ENCODE measurements around the gene SNX17. TPM values are rescaled to one million over a fixed set of nuclear protein-coding genes. Genes with fewer than 3 reads are reported as not detected.

The SNX17 gene
- total RNA-seq, 5 donors from 2014 or later (not counting 1 experiment from before 2014, with no cell fraction given), result 77.9 to 130 (median 121) TPM

DNA sequence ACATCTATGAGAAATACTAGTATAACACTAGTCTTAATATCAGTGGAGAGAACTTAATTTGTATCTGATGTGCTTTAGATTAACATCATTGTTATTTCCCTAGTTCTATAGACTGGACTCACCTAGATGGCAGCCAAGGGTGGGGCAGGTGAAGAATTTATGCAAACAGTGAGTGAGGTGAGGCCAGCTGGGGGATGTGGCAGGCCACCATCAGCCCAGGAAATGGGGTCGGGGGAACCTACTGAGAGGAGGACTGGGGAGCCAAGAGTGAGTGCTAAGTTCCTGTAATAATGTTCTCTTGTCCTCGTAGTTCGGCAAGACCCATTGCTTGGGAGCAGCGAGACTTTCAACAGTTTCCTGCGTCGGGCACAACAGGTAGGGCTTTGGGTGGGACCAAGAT is 2.5 kb downstream of the SNX17 start:
- 86% methylated on average over 5 of the region's 6 CpGs for WGBS (ENCODE audit: insufficient coverage)
- Mint-ChIP-seq H3K4me1 (peaks cover 45 to 57% (median 54%) of the 10 kb centered on the region in 3 donors), H3K4me3 (peak overlapping the region; percentile 10 to 58 (median 40)), H3K36me3 (peaks cover 51% of the 10 kb centered on the region), H3K27ac (peak overlapping the region; percentile 11 to 42), H3K27me3 (no peaks in the 10 kb centered on the region), H3K9me3 (no peaks in the 10 kb centered on the region)
- DNase-seq, result no peak
- no peak overlapping the region for H3K27ac ChIP-seq (ENCODE audit: low read length)
- peaks cover 21 to 64% of the 10 kb centered on the region in 2 donors for H3K36me3 ChIP-seq (ENCODE audit: control insufficient read depth in 2 of 2, extremely low read depth in 1 of 2, insufficient read depth in 1 of 2, low read length in 1 of 2)
- no peaks in the 10 kb centered on the region for H3K27me3 ChIP-seq (replicated peaks in 1 of 2; ENCODE audit: control insufficient read depth in 2 of 2, extremely low read depth in 1 of 2, insufficient read depth in 2 of 2, low read length in 1 of 2)
- H3K4me1 ChIP-seq (ENCODE audit: control insufficient read depth in 1 of 2, extremely low read depth in 1 of 2, insufficient read depth in 2 of 2, low read length in 2 of 2), result peaks cover 20 to 41% of the 10 kb centered on the region in 2 experiments
- CTCF ChIA-PET, result no interaction called here
- POLR2A ChIA-PET, result interaction anchor here (0.5 to 0.6 kb wide), 3 partner anchors 13 to 340 kb away, joined by 3 to 15 read pairs (median 4); no protein-coding TSS in a partner anchor
- no peak overlapping the region for H3K4me3 ChIP-seq (ENCODE audit: control insufficient read depth in 1 of 2, extremely low read depth in 1 of 2, low read length in 1 of 2)
- no peaks in the 10 kb centered on the region for H3K9me3 ChIP-seq
- no peak for ATAC-seq (replicated peaks in 1 of 4)

DNA sequence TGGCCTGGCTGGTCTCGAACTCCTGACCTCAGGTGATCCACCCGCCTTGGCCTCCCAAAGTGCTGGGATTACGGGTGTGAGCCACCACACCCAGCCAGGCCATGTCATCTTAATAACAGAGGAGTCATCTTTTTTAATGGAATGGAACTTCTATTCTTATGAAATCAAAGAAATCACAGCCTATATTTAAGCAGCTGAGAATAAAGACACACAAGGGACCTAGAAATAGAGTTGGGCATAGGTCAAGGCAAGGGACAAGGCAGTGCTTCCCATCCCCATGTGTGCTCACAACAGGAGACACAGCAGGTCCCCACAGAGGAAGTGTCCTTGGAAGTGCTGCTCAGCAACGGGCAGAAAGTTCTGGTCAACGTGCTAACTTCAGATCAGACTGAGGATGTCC is 3.2 kb downstream of the SNX17 start:
- Histone ChIP-seq H3K4me3 (ENCODE audit: control insufficient read depth in 1 of 2, extremely low read depth in 1 of 2, low read length in 1 of 2) (no peak overlapping the region), H3K27me3 (replicated peaks in 1 of 2; ENCODE audit: control insufficient read depth in 2 of 2, extremely low read depth in 1 of 2, insufficient read depth in 2 of 2, low read length in 1 of 2) (no peaks in the 10 kb centered on the region), H3K9me3 (no peaks in the 10 kb centered on the region), H3K27ac (ENCODE audit: low read length) (no peak overlapping the region), H3K36me3 (ENCODE audit: control insufficient read depth in 2 of 2, extremely low read depth in 1 of 2, insufficient read depth in 1 of 2, low read length in 1 of 2) (peaks cover 24 to 60% of the 10 kb centered on the region in 2 donors), H3K4me1 (ENCODE audit: control insufficient read depth in 1 of 2, extremely low read depth in 1 of 2, insufficient read depth in 2 of 2, low read length in 2 of 2) (peaks cover 20 to 39% of the 10 kb centered on the region in 2 experiments)
- DNase-seq (no peak), ATAC-seq (replicated peaks in 1 of 4) (no peak)
- Mint-ChIP-seq H3K4me1 (peaks cover 41 to 54% (median 49%) of the 10 kb centered on the region in 3 donors), H3K27ac (no peak overlapping the region), H3K9me3 (no peaks in the 10 kb centered on the region), H3K27me3 (no peaks in the 10 kb centered on the region), H3K4me3 (peak overlapping the region in 1 of 3 donors; percentile 28), H3K36me3 (peaks cover 49% of the 10 kb centered on the region)
- ChIA-PET POLR2A (interaction anchor here in 1 of 2 donors (0.7 kb wide), 1 partner anchor 30 kb away, joined by 3 read pairs; no protein-coding TSS in a partner anchor), CTCF (no interaction called here)
- 100% methylated on average over 3 of the region's 5 CpGs for WGBS (ENCODE audit: insufficient coverage)

DNA sequence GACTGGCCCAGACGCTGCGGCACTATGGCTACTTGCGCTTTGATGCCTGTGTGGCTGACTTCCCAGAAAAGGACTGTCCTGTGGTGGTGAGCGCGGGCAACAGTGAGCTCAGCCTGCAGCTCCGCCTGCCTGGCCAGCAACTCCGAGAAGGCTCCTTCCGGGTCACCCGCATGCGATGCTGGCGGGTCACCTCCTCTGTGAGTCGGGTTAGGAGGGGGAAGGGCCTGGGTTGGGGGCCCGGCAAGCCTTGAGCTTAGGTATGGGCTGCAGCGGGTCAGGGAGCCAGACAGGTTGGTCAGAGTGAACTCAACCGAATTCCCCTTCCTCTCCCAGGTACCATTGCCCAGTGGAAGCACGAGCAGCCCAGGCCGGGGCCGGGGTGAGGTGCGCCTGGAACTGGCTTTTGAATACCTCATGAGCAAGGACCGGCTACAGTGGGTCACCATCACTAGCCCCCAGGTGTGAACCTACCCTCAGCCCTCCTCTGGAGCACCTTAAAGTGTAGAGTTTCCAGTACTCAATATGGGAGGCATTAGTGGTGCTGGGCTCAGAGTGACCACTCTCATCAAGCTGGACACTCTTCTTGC is 5.2 kb downstream of the SNX17 start:
- Histone ChIP-seq H3K4me1 (ENCODE audit: control insufficient read depth in 1 of 2, extremely low read depth in 1 of 2, insufficient read depth in 2 of 2, low read length in 2 of 2) (peaks cover 19 to 35% of the 10 kb centered on the region in 2 experiments), H3K9me3 (no peaks in the 10 kb centered on the region), H3K27ac (ENCODE audit: low read length) (no peak overlapping the region), H3K4me3 (ENCODE audit: control insufficient read depth in 1 of 2, extremely low read depth in 1 of 2, low read length in 1 of 2) (no peak overlapping the region), H3K36me3 (ENCODE audit: control insufficient read depth in 2 of 2, extremely low read depth in 1 of 2, insufficient read depth in 1 of 2, low read length in 1 of 2) (peaks cover 24 to 59% of the 10 kb centered on the region in 2 donors), H3K27me3 (replicated peaks in 1 of 2; ENCODE audit: control insufficient read depth in 2 of 2, extremely low read depth in 1 of 2, insufficient read depth in 2 of 2, low read length in 1 of 2) (no peaks in the 10 kb centered on the region)
- peaks cover 41% of the 10 kb centered on the region for H3K36me3 Mint-ChIP-seq
- CTCF ChIA-PET, result no interaction called here
- H3K4me3 Mint-ChIP-seq, result no peak overlapping the region
- POLR2A ChIA-PET, result no interaction called here
- 97% methylated on average over 13 of the region's 20 CpGs for WGBS (ENCODE audit: insufficient coverage)
- ATAC-seq (replicated peaks in 1 of 4), result no peak
- H3K27me3 Mint-ChIP-seq, result no peaks in the 10 kb centered on the region
- no peak for DNase-seq
- peaks cover 43 to 52% (median 50%) of the 10 kb centered on the region in 3 donors for H3K4me1 Mint-ChIP-seq
- H3K27ac Mint-ChIP-seq, result no peak overlapping the region
- H3K9me3 Mint-ChIP-seq, result no peaks in the 10 kb centered on the region

DNA sequence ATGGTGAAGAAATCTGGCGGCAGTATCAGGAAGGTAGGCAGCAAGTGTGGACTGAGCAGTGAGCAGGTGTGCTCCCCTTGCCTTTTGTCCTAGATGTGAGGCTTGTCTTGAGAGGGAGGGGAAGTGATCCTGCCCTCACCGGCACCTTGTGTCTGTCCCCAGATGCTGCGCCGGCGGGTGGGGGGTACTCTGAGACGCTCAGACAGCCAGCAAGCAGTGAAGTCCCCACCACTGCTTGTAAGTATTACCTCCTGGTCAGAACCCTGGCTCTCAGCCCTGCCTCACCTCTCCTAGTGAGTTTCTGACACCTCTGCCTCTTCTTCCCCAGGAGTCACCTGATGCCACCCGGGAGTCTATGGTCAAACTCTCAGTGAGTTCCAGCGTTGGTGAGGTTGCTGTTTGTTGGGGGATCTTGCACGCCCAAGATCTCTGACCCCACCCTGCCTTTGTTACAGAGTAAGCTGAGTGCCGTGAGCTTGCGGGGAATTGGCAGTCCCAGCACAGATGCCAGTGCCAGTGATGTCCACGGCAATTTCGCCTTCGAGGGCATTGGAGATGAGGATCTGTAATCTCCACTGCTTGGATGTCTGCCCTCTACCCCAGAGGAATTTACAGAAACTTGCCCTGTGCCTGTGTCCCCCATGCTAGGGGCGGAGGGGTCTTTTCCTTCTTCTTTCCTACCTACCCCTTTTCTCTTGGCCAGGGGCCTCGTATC is 5.9 kb downstream of the SNX17 start:
- POLR2A ChIA-PET, result no interaction called here
- 95% methylated on average over 9 of the region's 16 CpGs for WGBS (ENCODE audit: insufficient coverage)
- Histone ChIP-seq H3K9me3 (no peaks in the 10 kb centered on the region), H3K36me3 (ENCODE audit: control insufficient read depth in 2 of 2, extremely low read depth in 1 of 2, insufficient read depth in 1 of 2, low read length in 1 of 2) (peaks cover 25 to 59% of the 10 kb centered on the region in 2 donors), H3K4me3 (ENCODE audit: control insufficient read depth in 1 of 2, extremely low read depth in 1 of 2, low read length in 1 of 2) (no peak overlapping the region), H3K27ac (ENCODE audit: low read length) (no peak overlapping the region), H3K4me1 (ENCODE audit: control insufficient read depth in 1 of 2, extremely low read depth in 1 of 2, insufficient read depth in 2 of 2, low read length in 2 of 2) (peaks cover 17 to 38% of the 10 kb centered on the region in 2 experiments), H3K27me3 (replicated peaks in 1 of 2; ENCODE audit: control insufficient read depth in 2 of 2, extremely low read depth in 1 of 2, insufficient read depth in 2 of 2, low read length in 1 of 2) (no peaks in the 10 kb centered on the region)
- no peak for DNase-seq
- CTCF ChIA-PET, result no interaction called here
- no peaks in the 10 kb centered on the region for H3K27me3 Mint-ChIP-seq
- peaks cover 46 to 54% (median 54%) of the 10 kb centered on the region in 3 donors for H3K4me1 Mint-ChIP-seq
- no peak overlapping the region for H3K27ac Mint-ChIP-seq
- ATAC-seq (replicated peaks in 1 of 4), result no peak
- H3K36me3 Mint-ChIP-seq, result peaks cover 39% of the 10 kb centered on the region
- no peaks in the 10 kb centered on the region for H3K9me3 Mint-ChIP-seq
- H3K4me3 Mint-ChIP-seq, result no peak overlapping the region

DNA sequence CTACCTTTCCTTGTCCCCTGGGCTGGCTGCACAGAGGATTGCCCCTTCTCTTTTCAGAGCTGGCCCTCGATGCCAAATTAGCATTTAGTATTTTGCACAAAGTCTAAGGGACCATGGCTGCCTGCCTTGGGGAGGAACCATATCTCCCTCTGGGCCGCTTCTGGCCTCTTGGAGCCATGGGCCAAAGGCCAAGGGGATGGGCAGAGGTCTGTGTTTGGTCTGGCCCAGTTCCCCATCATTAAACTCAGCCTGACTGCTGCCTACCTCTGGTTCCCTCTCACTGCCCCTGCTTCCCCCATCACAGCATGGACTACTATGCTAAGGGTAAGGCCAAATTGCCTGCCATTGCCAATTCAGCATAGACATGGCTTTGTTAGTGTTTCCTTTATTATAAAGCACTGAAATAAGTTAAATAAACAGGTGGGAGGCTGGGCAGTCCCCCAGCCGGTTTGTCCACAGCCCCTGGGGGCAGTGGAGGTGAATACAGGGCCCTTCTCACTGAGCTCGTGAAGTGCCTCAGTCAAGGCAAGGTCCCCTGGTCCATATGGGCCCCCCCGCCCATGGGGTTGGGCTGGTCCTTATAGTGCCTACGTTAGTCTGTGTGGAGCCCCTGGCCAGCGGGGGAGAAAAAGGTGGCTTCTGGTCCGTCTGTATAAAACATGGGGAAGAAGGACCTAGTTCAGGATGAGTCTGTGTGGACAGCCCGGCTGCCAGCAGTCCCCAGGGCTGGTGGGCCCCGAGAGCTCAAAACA is 6.6 kb downstream of the SNX17 start:
- no peak for ATAC-seq (replicated peaks in 1 of 4)
- no peak overlapping the region for H3K4me3 Mint-ChIP-seq

DNA sequence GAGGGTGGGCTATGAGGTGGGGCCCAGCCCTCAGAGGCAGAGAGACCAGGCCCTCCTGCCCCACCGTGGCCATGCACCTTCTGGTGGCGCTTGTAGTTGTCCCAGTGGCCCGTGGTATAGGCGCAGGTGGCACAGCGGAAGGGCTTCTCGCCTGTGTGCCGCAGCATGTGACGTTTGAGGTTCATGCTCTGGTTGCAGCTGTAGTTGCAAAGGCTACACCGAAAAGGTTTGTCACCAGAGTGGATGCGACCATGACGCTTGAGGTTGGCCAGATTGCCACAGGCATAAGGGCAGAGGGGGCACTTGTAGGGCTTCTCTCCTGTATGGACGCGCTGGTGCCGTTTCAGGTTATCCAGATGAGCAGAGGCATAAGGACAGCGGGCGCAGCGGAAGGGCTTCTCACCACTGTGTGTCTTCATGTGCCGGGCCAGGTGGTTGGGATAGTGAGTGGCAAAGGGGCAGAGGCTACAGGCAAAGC is 7.2 kb downstream of the SNX17 start:
- DNase-seq, result no peak
- peaks cover 39% of the 10 kb centered on the region for H3K36me3 Mint-ChIP-seq

More for the DNA sequence above, 6.6 kb downstream of the SNX17 start:
- 100% methylated on average over 7 of the region's 10 CpGs for WGBS (ENCODE audit: insufficient coverage)
- no peaks in the 10 kb centered on the region for H3K9me3 Mint-ChIP-seq
- peak overlapping the region in 1 of 2 donors; percentile 11 for H3K27ac Mint-ChIP-seq
- peaks cover 43 to 50% (median 50%) of the 10 kb centered on the region in 3 donors for H3K4me1 Mint-ChIP-seq
- Histone ChIP-seq H3K36me3 (ENCODE audit: control insufficient read depth in 2 of 2, extremely low read depth in 1 of 2, insufficient read depth in 1 of 2, low read length in 1 of 2) (peaks cover 29 to 59% of the 10 kb centered on the region in 2 donors), H3K4me3 (ENCODE audit: control insufficient read depth in 1 of 2, extremely low read depth in 1 of 2, low read length in 1 of 2) (no peak overlapping the region), H3K4me1 (ENCODE audit: control insufficient read depth in 1 of 2, extremely low read depth in 1 of 2, insufficient read depth in 2 of 2, low read length in 2 of 2) (peaks cover 13 to 32% of the 10 kb centered on the region in 2 experiments), H3K9me3 (no peaks in the 10 kb centered on the region), H3K27ac (ENCODE audit: low read length) (no peak overlapping the region), H3K27me3 (replicated peaks in 1 of 2; ENCODE audit: control insufficient read depth in 2 of 2, extremely low read depth in 1 of 2, insufficient read depth in 2 of 2, low read length in 1 of 2) (no peaks in the 10 kb centered on the region)
- no peaks in the 10 kb centered on the region for H3K27me3 Mint-ChIP-seq
- CTCF ChIA-PET, result no interaction called here
- H3K36me3 Mint-ChIP-seq, result peaks cover 40% of the 10 kb centered on the region
- no peak for DNase-seq
- POLR2A ChIA-PET, result no interaction called here

More for the DNA sequence above, 7.2 kb downstream of the SNX17 start:
- no peak for ATAC-seq (replicated peaks in 1 of 4)
- Mint-ChIP-seq H3K27me3 (no peaks in the 10 kb centered on the region), H3K4me3 (peak overlapping the region in 1 of 3 donors; percentile 24), H3K4me1 (peaks cover 37 to 46% (median 45%) of the 10 kb centered on the region in 3 donors), H3K27ac (peak overlapping the region in 1 of 2 donors; percentile 55), H3K9me3 (no peaks in the 10 kb centered on the region)
- H3K27ac ChIP-seq (ENCODE audit: low read length), result no peak overlapping the region
- H3K9me3 ChIP-seq, result no peaks in the 10 kb centered on the region
- H3K4me3 ChIP-seq (ENCODE audit: control insufficient read depth in 1 of 2, extremely low read depth in 1 of 2, low read length in 1 of 2), result no peak overlapping the region
- ChIA-PET CTCF (no interaction called here), POLR2A (no interaction called here)
- no peaks in the 10 kb centered on the region for H3K27me3 ChIP-seq (replicated peaks in 1 of 2; ENCODE audit: control insufficient read depth in 2 of 2, extremely low read depth in 1 of 2, insufficient read depth in 2 of 2, low read length in 1 of 2)
- H3K36me3 ChIP-seq (ENCODE audit: control insufficient read depth in 2 of 2, extremely low read depth in 1 of 2, insufficient read depth in 1 of 2, low read length in 1 of 2), result peaks cover 29 to 57% of the 10 kb centered on the region in 2 donors
- WGBS (ENCODE audit: insufficient coverage), result 93% methylated on average over 18 of the region's 18 CpGs
- H3K4me1 ChIP-seq (ENCODE audit: control insufficient read depth in 1 of 2, extremely low read depth in 1 of 2, insufficient read depth in 2 of 2, low read length in 2 of 2), result peaks cover 10 to 26% of the 10 kb centered on the region in 2 experiments

Measured in T-cell (primary cell).